Testis (tissue), 3 donors: ENCODE results near the gene ERLIN1. TPM values are rescaled to one million over a fixed set of nuclear protein-coding genes. Genes with fewer than 3 reads are reported as not detected.

Experiments used
- DNase-seq: peaks from one replicate; pipeline ENCODE4 v3.0.0-alpha.2; 2019
- H3K27ac ChIP-seq, 2 donors: fragments of 200-600 bp; sonication (generic); one replicate each; pipeline ENCODE4 v1.5.1; 2019
- H3K27me3 ChIP-seq: fragments of 200-600 bp; sonication (generic); one replicate; pipeline ENCODE4 v1.5.1; 2019
- H3K36me3 ChIP-seq: fragments of 200-600 bp; sonication (generic); one replicate; pipeline ENCODE4 v1.5.1; 2017; ENCODE audit warnings: low read depth; ENCODE audit errors: missing control alignments
- H3K4me1 ChIP-seq: fragments of 200-600 bp; sonication (generic); one replicate; pipeline ENCODE4 v1.5.1; 2019
- H3K4me3 ChIP-seq, 2 donors: fragments of 200-600 bp; sonication (generic); one replicate each; pipeline ENCODE4 v1.5.1; 2017 to 2019
- H3K9me3 ChIP-seq: fragments of 200-600 bp; sonication (generic); one replicate; pipeline ENCODE4 v1.5.1; 2017
- CTCF ChIP-seq, 3 experiments: fragments of 450-650 bp in 2 of 3; fragments of 200-600 bp in 1 of 3; sonication (generic) in 1 of 3; IDR thresholded peaks; one replicate each; pipeline ENCODE4 v1.5.1; 2016 to 2019; ENCODE audit warnings: antibody characterized with exemption in 3 of 3, mild to moderate bottlenecking in 2 of 3, moderate library complexity in 1 of 3
- POLR2A ChIP-seq: fragments of 450-650 bp; IDR thresholded peaks from one replicate; pipeline ENCODE4 v1.6.1; 2017; ENCODE audit warnings: antibody characterized with exemption, mild to moderate bottlenecking, moderate library complexity
- WGBS, 2 donors: methylation state at CpG; one replicate each; pipeline ENCODE4 v1.1.5; 2018; 5-methylcytosine and 5-hydroxymethylcytosine counted together
- intact Hi-C: fragments of 100-400 bp; cut with DNase I; formaldehyde crosslinking; loops from one replicate; pipeline ENCODE4 v1.15.1; 2023; ENCODE audit warnings: low total_unique reads
- polyA plus RNA-seq: library from polyadenylated mRNA; stranded (reverse); fragments of 350-450 nt; fragmentation: Illumina TruSeq; extraction: RNeasy Lipid Tissue Mini Kit (QIAGEN cat#74804); gene quantifications from one replicate; pipeline ENCODE4 v1.2.3, GENCODE V29; 2014; ENCODE audit warnings: low read depth, low replicate concordance; ENCODE audit not compliant: insufficient read depth
- total RNA-seq, 2 donors: library from RNA; depleted of rRNA; stranded (reverse); fragments of >200 nt; gene quantifications; one replicate each; pipeline ENCODE4 v1.2.3, GENCODE V29; 2016

Gene ERLIN1
- total and polyA plus RNA-seq, 3 donors from 2014 or later = 27.9 to 62.7 (median 32.5) TPM

DNA sequence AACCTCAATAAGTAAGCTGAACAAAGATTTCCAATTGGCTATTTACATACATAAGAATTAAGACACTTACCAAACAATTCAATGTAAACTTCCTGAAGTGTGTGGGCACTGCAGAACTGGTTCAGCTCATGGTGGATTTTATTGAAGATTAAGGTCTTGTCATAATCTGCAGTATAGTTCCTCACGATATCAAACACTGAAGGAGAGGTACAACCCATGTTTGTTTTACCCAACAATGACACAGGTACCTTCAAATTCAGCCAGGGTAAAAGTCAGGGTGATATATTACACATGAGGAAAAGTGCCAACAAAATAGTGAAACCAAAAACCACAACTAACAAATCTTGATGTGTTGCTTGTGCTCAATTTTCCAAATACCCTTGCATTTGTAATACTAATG, 10.0 kb downstream of the ERLIN1 start:
- H3K36me3 ChIP-seq = no peaks in the 10 kb centered on the region
- WGBS, 2 donors = 87 to 96% methylated on average over 1 of the region's 1 CpG
- intact Hi-C loops = no loop called here
- no peaks in the 10 kb centered on the region for H3K9me3 ChIP-seq
- H3K4me1 ChIP-seq = no peaks in the 10 kb centered on the region
- H3K4me3 ChIP-seq = no peak overlapping the region
- DNase-seq = no peak
- no peaks in the 10 kb centered on the region for H3K27me3 ChIP-seq
- TF ChIP-seq CTCF (IDR thresholded peaks at IDR 0.05) (no peak), POLR2A (no peak)
- H3K27ac ChIP-seq = no peak overlapping the region

DNA sequence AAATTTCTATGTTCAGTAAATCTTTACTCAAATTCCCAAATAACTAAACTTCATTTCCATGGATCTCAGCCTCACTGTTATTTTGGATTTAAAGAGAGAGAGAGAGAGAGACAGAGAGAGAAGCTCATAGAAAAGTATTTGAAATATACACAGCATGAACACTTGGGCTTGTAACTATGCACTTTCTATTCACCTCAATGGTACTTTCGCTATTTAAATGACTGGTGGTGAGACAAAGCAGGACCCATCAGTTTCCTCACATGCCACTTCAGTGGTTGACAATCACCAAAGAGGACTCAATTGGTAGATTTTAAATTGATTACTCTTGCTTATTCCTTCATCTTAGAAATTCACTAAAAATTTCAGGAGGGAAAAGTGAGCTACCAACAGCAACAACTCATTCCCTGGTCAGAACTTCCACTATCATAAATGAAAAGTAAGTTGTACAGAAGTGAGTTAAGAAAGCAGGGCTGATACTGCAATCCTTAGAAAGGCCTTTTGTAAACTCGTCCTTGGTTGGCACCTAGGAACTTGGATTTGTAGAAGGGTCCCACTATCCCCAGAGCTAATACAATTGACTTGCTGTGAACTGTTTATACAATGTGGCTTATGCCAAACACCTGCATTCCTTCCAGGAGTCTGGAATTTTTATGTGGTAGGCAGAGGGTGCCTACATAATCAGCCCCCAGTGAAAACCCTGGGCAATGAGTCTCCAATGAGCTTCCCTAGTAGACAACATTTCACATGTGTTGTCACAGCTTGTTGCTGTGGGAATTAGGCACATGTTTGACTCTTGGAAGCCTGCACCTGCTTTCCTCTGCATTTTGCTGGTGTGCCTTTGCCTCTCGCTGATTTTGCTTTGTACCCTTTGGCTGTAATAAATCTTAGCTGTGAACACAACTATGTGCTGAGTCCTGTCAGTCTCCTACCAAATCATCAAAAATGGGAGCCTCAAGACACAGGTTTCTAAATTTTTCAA, 10.8 kb downstream of the ERLIN1 start:
- intact Hi-C loops = no loop called here
- H3K4me3 ChIP-seq = no peak overlapping the region
- no peak overlapping the region for H3K27ac ChIP-seq
- no peaks in the 10 kb centered on the region for H3K36me3 ChIP-seq
- no peaks in the 10 kb centered on the region for H3K27me3 ChIP-seq
- no peaks in the 10 kb centered on the region for H3K4me1 ChIP-seq
- TF ChIP-seq CTCF (IDR thresholded peaks at IDR 0.05) (no peak), POLR2A (no peak)
- DNase-seq = no peak
- no peaks in the 10 kb centered on the region for H3K9me3 ChIP-seq
- 85 to 88% methylated on average over 3 of the region's 3 CpGs for WGBS, 2 donors

DNA sequence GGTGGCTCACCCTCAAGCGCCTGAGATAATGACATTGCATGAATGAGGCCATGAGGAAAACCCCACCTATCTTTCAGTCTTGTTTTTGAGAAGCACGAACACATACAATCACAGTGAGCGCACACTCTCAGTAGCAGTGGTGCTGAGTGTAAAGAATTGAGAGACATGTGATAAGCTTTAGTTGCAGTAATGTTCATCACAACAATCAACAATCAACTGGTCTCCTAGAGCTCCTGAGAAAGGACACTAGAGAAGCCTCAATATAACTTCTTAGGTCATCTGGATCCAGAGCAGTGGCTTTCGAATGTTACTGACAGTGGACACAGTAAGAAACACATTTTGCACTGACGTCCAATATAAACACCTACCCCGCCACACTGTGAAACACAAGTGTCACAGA, 12.8 kb downstream of the ERLIN1 start:
- H3K4me1 ChIP-seq = no peaks in the 10 kb centered on the region
- no peaks in the 10 kb centered on the region for H3K36me3 ChIP-seq
- 95 to 99% methylated on average over 6 of the region's 6 CpGs for WGBS, 2 donors
- no peak for DNase-seq
- no peak overlapping the region for H3K27ac ChIP-seq
- no peaks in the 10 kb centered on the region for H3K27me3 ChIP-seq
- H3K9me3 ChIP-seq = no peaks in the 10 kb centered on the region
- intact Hi-C loops = no loop called here
- TF ChIP-seq POLR2A (no peak), CTCF (IDR thresholded peaks at IDR 0.05) (no peak)
- H3K4me3 ChIP-seq = no peak overlapping the region

- Histone ChIP-seq H3K4me3 (no peak overlapping the region), H3K36me3 (no peaks in the 10 kb centered on the region), H3K9me3 (no peaks in the 10 kb centered on the region), H3K27ac (no peak overlapping the region), H3K27me3 (no peaks in the 10 kb centered on the region), H3K4me1 (no peaks in the 10 kb centered on the region)
- TF ChIP-seq POLR2A (no peak), CTCF (IDR thresholded peaks at IDR 0.05) (no peak)
- WGBS, 2 donors = 97 to 98% methylated on average over 1 of the region's 1 CpG
- DNase-seq = no peak
- intact Hi-C loops = no loop called here
Observed at GRCh38 chr10:100172349-100172748, 13.5 kb downstream of the ERLIN1 start.

- no peak for DNase-seq
- TF ChIP-seq CTCF (IDR thresholded peaks at IDR 0.05) (no peak), POLR2A (no peak)
- WGBS, 2 donors = 91 to 93% methylated on average over 1 of the region's 1 CpG
- Histone ChIP-seq H3K4me1 (no peaks in the 10 kb centered on the region), H3K4me3 (no peak overlapping the region), H3K27ac (no peak overlapping the region), H3K27me3 (no peaks in the 10 kb centered on the region), H3K9me3 (no peaks in the 10 kb centered on the region), H3K36me3 (no peaks in the 10 kb centered on the region)
- intact Hi-C loops = no loop called here
Observed at GRCh38 chr10:100168313-100168643, 17.6 kb downstream of the ERLIN1 start.
